C4-2B (cell line): ENCODE results near the gene SLX4IP.

Source experiments
- ZFX ChIP-seq: fragments of 450-650 bp; IDR thresholded peaks from 2 replicates; pipeline ENCODE4 v1.6.1; 2017
- TF ChIP-seq, protein P1 (sequence below): fragments of 450-650 bp; conservative IDR thresholded peaks from 2 replicates; pipeline ENCODE4 v1.5.1; 2017; ENCODE audit warnings: mild to moderate bottlenecking

DNA sequence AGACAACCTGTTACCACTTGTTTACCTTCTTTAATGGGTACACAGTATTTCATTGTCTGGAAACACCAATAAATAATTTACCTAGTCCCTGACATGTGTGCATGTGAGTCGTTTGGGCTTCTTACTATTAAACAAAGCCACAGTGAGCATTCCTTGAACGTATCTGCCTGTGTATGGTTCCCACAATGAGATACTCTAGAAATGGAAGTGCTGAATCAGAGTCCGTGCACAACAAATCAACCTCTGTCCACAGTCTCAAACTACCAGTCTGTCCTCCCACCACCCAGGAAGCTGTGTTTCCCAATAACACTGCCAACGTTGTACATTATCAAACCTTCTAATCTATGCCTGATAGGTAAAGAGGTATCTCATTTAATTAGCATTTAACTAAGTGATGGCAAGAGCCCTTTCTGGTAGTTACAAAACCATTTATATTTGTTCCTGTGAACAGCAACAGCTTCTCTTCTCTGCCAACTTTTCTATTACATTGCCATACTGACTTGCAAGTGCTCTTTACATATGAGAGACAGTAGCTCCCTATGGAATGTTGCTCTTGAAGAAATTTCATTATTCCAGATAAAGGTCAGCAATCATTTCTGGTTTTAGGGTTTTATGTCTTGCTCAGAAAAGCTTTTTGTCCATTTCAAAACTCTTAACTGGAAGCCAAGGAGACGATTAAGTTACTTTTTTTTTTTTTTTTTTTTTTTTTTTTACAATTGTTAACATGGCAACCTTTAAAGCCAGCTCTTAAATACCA is 223.9 kb downstream of the SLX4IP start:
- TF ChIP-seq, protein P1, sequence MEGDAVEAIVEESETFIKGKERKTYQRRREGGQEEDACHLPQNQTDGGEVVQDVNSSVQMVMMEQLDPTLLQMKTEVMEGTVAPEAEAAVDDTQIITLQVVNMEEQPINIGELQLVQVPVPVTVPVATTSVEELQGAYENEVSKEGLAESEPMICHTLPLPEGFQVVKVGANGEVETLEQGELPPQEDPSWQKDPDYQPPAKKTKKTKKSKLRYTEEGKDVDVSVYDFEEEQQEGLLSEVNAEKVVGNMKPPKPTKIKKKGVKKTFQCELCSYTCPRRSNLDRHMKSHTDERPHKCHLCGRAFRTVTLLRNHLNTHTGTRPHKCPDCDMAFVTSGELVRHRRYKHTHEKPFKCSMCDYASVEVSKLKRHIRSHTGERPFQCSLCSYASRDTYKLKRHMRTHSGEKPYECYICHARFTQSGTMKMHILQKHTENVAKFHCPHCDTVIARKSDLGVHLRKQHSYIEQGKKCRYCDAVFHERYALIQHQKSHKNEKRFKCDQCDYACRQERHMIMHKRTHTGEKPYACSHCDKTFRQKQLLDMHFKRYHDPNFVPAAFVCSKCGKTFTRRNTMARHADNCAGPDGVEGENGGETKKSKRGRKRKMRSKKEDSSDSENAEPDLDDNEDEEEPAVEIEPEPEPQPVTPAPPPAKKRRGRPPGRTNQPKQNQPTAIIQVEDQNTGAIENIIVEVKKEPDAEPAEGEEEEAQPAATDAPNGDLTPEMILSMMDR, result no peak
- no peak for TF ChIP-seq ZFX
